ENCODE results near the gene FLT3. TPM values are rescaled to one million over a fixed set of nuclear protein-coding genes. Genes with fewer than 3 reads are reported as not detected.
A peak's percentile ranks its signal among the peaks of the same experiment; 100 is the strongest.

Gene FLT3
- total RNA-seq, 3 donors from 2014 or later (not counting 1 experiment from before 2014, with no cell fraction given), result 0.39 to 1.8 (median 1.1) TPM

GRCh38 chr13:28049880-28050875 is 50.2 kb downstream of the FLT3 start:
- peaks cover 8 to 25% of the 10 kb centered on the region in 2 donors for H3K27me3 Mint-ChIP-seq (ENCODE audit: low read depth in 2 of 2)
- intact Hi-C loops (cut with micrococcal nuclease), result no loop called here
- H3K4me1 ChIP-seq (ENCODE audit: control insufficient read depth, insufficient read depth, low read length), result peaks cover 6% of the 10 kb centered on the region
- no peak overlapping the region for H3K27ac ChIP-seq (ENCODE audit: low read length)
- H3K4me3 ChIP-seq (ENCODE audit: low read length), result no peak overlapping the region
- no peak overlapping the region for H3K27ac Mint-ChIP-seq
- no peak for TF ChIP-seq CTCF (IDR thresholded peaks at IDR 0.05)
- no peak overlapping the region for H3K4me3 Mint-ChIP-seq
- no peaks in the 10 kb centered on the region for H3K36me3 ChIP-seq (ENCODE audit: control insufficient read depth, insufficient read depth, low read length)
- H3K9me3 ChIP-seq (ENCODE audit: control insufficient read depth, insufficient read depth, low read length), result no peaks in the 10 kb centered on the region
- ATAC-seq (no peak), DNase-seq (no peak)
- H3K4me1 Mint-ChIP-seq, result peaks cover 3% of the 10 kb centered on the region in 2 donors
- H3K9me3 Mint-ChIP-seq, result no peaks in the 10 kb centered on the region
- 64% methylated on average over 5 of the region's 7 CpGs for whole genome bisulfite sequencing (ENCODE audit: insufficient coverage)
- H3K27me3 ChIP-seq (ENCODE audit: control insufficient read depth, insufficient read depth, low read length), result no peaks in the 10 kb centered on the region
- H3K36me3 Mint-ChIP-seq, result no peaks in the 10 kb centered on the region

- Histone ChIP-seq H3K4me1 (ENCODE audit: control insufficient read depth, insufficient read depth, low read length) (peaks cover 6% of the 10 kb centered on the region), H3K36me3 (ENCODE audit: control insufficient read depth, insufficient read depth, low read length) (no peaks in the 10 kb centered on the region), H3K27me3 (ENCODE audit: control insufficient read depth, insufficient read depth, low read length) (no peaks in the 10 kb centered on the region), H3K4me3 (ENCODE audit: low read length) (no peak overlapping the region), H3K9me3 (ENCODE audit: control insufficient read depth, insufficient read depth, low read length) (no peaks in the 10 kb centered on the region), H3K27ac (ENCODE audit: low read length) (no peak overlapping the region)
- H3K9me3 Mint-ChIP-seq, result no peaks in the 10 kb centered on the region
- H3K36me3 Mint-ChIP-seq, result no peaks in the 10 kb centered on the region
- H3K27me3 Mint-ChIP-seq (ENCODE audit: low read depth in 2 of 2), result peaks cover 0 to 15% of the 10 kb centered on the region in 2 donors
- H3K4me3 Mint-ChIP-seq, result no peak overlapping the region
- ATAC-seq (no peak), DNase-seq (no peak)
- no peaks in the 10 kb centered on the region for H3K4me1 Mint-ChIP-seq
- TF ChIP-seq CTCF (IDR thresholded peaks at IDR 0.05), result no peak
- H3K27ac Mint-ChIP-seq, result no peak overlapping the region
- intact Hi-C loops (cut with micrococcal nuclease), result no loop called here
- WGBS (ENCODE audit: insufficient coverage), result 79% methylated on average over 4 of the region's 5 CpGs
Measured at GRCh38 chr13:28049215-28049614, 51.2 kb downstream of the FLT3 start.

GRCh38 chr13:28048768-28049167 is 51.6 kb downstream of the FLT3 start:
- H3K27ac ChIP-seq (ENCODE audit: low read length), result peak overlapping the region; percentile 61
- WGBS (ENCODE audit: insufficient coverage), result 57% methylated on average over 6 of the region's 6 CpGs
- peaks cover 0 to 11% of the 10 kb centered on the region in 2 donors for H3K27me3 Mint-ChIP-seq (ENCODE audit: low read depth in 2 of 2)
- H3K27me3 ChIP-seq (ENCODE audit: control insufficient read depth, insufficient read depth, low read length), result no peaks in the 10 kb centered on the region
- no peak for DNase-seq
- no peak overlapping the region for H3K4me3 ChIP-seq (ENCODE audit: low read length)
- no peaks in the 10 kb centered on the region for H3K36me3 ChIP-seq (ENCODE audit: control insufficient read depth, insufficient read depth, low read length)
- peaks cover 6% of the 10 kb centered on the region for H3K4me1 ChIP-seq (ENCODE audit: control insufficient read depth, insufficient read depth, low read length)
- no peak overlapping the region for H3K4me3 Mint-ChIP-seq
- no peak for TF ChIP-seq CTCF (IDR thresholded peaks at IDR 0.05)
- no peaks in the 10 kb centered on the region for H3K9me3 ChIP-seq (ENCODE audit: control insufficient read depth, insufficient read depth, low read length)
- no peaks in the 10 kb centered on the region for H3K36me3 Mint-ChIP-seq
- no peak for ATAC-seq
- no peaks in the 10 kb centered on the region for H3K9me3 Mint-ChIP-seq
- no peak overlapping the region for H3K27ac Mint-ChIP-seq
- H3K4me1 Mint-ChIP-seq, result no peaks in the 10 kb centered on the region
- intact Hi-C loops (cut with micrococcal nuclease), result no loop called here
